Inferior parietal cortex (tissue), 1 donor: ENCODE results near the gene SOX8.
"Not testable (repeated sequence)": the region's sequence is repeated elsewhere in the genome, so short reads cannot be mapped to it uniquely, and the experiment has no call there.

Experiments
- DNase-seq: peaks from one replicate; pipeline ENCODE4 v3.0.0-alpha.2; 2016; ENCODE audit errors: extremely low spot score

Gene SOX8

GRCh38 chr16:955766-956165 is 25.8 kb upstream of the SOX8 start:
- DNase-seq, result not testable (repeated sequence)

- DNase-seq, result no peak
Observed at GRCh38 chr16:959232-960040, 22.1 kb upstream of the SOX8 start.

GRCh38 chr16:962366-962765 is 19.2 kb upstream of the SOX8 start:
- no peak for DNase-seq

- no peak for DNase-seq
Observed at GRCh38 chr16:962901-963814, 18.4 kb upstream of the SOX8 start.

- no peak for DNase-seq
Observed at GRCh38 chr16:963913-964312, 17.7 kb upstream of the SOX8 start.

- DNase-seq, result peak; percentile 36
Observed at GRCh38 chr16:964356-965035, 17.1 kb upstream of the SOX8 start.

GRCh38 chr16:965036-965395 is 16.6 kb upstream of the SOX8 start:
- DNase-seq, result no peak

GRCh38 chr16:965487-965886 is 16.1 kb upstream of the SOX8 start:
- no peak for DNase-seq

- DNase-seq, result no peak
Observed at GRCh38 chr16:966035-966434, 15.5 kb upstream of the SOX8 start.

GRCh38 chr16:966505-966904 is 15.1 kb upstream of the SOX8 start:
- DNase-seq, result no peak

GRCh38 chr16:967077-967541 is 14.5 kb upstream of the SOX8 start:
- no peak for DNase-seq

GRCh38 chr16:967546-968295 is 13.8 kb upstream of the SOX8 start:
- no peak for DNase-seq

- DNase-seq, result no peak
Observed at GRCh38 chr16:968620-969019, 12.9 kb upstream of the SOX8 start.

GRCh38 chr16:969508-970385 is 11.8 kb upstream of the SOX8 start:
- DNase-seq, result peak; percentile 15

- no peak for DNase-seq
Observed at GRCh38 chr16:970386-970765, 11.2 kb upstream of the SOX8 start.

GRCh38 chr16:970766-971581 is 10.6 kb upstream of the SOX8 start, which contains the start of gene LMF1:
Gene LMF1, minus strand, starts transcription at chr16:970984. Its CDS starts 4 bp downstream, at chr16:970980.
- peak; percentile 92 for DNase-seq

GRCh38 chr16:971582-971905 is 10.0 kb upstream of the SOX8 start:
- peak; percentile 15 for DNase-seq

GRCh38 chr16:971981-972315 is 9.6 kb upstream of the SOX8 start:
- peak; percentile 11 for DNase-seq

- DNase-seq, result peak; percentile 85
Observed at GRCh38 chr16:972316-973002, 9.1 kb upstream of the SOX8 start.
